NCI-H82 (cell line): ENCODE results near the gene WASHC2A.
"Not testable (repeated sequence)": the region's sequence is repeated elsewhere in the genome, so short reads cannot be mapped to it uniquely, and the experiment has no call there.

Experiments
- DNase-seq: peaks from one replicate; lab custom pipeline; 2025; lab: John Stamatoyannopoulos, UW

The WASHC2A gene

DNA sequence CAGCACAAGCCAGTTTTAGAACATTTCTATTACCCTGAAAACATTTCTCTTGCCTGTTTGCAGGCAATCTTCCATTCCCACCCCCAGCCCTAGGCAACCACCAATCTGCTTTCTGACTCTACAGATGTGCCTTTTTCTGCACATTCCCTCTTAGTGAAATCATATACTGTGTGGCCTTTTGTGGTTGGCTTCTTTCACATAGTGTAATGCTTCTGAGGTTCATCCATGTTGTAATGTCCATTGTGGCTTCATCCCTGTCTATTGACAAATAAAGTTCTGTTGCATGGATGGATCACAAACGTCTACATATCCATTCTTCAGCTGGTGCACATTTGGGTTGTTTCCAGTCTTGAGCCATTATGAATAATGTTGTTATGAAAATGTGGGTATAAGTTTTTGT, 77.8 kb downstream of the WASHC2A start:
- not testable (repeated sequence) for DNase-seq

DNA sequence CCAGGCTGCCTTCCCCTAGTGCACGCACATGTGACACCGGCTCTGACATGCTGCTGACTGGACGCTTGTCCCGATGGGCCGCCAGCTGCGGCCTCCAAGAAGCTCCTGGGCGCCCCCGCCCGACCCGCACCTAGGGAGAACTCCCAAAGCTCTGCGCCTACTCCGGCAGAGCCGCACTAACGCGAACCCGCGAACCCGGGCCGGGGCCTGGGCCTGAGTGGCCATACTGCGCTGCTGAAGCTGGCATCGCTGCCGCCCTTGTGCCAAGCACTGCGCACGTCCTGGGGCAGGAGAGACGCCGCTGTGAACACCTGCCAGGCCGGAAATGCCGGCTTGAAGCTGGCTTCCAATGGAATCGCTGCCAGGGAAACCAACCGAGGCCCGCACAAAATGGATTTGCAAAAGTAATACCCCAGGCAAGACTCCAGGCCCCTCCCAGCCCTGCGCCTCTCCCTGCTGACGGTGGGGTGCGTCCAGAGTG, 85.1 kb downstream of the WASHC2A start:
- peak; percentile 37 for DNase-seq

DNA sequence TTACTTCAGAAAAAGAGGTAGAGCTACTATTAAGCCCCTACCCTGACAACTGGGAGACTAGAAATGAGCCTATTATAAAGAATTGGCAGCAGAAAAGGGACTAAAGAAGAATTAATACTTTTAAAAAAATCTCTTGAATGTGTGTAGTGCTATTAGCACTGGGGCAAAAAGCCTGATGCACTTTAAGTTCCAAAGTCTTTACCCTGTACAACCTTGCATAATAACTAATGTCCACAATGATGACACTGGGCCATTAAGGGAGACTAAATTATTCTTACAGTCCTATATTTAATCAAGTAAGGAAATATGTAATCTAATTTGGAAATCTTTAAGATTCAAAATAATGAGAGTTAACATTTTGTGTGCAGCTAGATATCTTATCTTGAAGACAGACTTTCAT, 90.1 kb downstream of the WASHC2A start:
- DNase-seq = not testable (repeated sequence)

DNA sequence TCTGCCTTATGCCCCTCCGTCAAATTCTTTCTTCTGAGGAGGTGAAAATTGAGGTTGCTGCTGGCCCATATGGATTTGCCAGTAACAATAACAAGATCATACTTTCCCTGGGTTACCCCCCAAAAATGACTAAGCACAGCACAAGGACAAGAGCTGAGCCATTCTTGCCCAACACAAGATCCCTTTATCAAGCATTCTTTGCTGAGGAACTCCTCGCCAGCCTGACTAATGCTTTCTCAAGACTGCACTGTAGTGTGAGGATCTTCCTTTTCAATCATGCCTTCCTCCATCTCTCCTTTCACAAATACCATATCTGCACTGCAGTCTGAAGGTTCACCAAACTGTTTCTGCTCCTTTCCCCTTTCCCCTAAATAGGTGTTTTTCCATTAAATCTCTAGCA, 92.1 kb downstream of the WASHC2A start:
- not testable (repeated sequence) for DNase-seq

DNA sequence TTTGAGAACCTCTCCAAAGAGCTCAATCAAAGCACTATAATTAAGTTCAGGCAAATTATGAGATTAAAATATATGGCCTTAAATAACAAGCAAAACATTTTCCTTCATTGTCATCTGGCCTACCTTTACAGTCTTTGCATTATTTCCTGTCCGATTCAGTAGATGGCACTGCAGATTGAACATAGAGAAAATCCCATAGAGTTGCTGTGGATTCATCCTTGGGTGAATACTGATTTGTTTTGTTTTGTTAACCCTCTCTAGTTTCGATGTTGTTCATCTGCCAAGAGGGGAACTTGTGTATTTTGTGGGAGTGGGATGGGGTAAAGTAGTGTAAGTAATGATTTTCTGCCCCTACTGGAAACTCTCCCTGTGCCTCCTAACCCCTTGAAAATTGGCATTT, 97.3 kb downstream of the WASHC2A start:
- not testable (repeated sequence) for DNase-seq

DNA sequence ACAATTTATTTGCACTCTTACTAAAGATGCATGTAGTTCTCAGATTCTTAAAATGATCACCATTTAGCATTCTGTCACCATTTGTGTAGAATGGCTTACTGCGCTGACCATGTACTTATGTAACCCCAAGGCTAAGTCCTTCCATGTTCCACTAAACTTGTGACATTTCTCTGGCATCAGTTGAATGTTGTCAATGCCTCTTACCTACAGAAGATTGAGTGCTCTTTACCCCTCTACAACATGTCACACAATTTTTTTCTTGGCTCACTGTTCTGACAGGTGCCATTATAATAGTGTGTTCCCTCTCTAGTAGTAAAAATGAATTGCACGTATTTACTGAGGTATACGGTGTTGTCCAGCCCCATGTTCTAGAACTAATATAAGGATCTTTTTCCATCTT, 100.1 kb downstream of the WASHC2A start:
- not testable (repeated sequence) for DNase-seq

DNA sequence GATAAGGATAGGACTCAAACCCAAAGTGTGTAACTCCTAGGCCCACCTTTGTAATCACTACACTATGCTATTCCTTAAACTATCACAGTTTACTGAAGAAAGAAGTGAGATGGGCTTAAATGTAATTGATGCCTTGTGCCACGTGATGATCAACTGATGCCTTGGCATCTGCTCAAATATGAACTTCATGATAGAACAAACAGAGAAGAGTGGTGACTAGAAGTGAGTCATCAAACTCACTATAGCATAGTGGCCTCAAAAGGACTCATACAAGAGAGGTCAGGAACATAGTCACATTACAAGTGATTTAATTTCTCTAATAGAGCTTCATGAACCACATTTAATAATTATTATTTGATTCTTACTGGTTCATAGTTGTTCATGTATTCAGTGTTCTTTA, 101.8 kb downstream of the WASHC2A start:
- not testable (repeated sequence) for DNase-seq

DNA sequence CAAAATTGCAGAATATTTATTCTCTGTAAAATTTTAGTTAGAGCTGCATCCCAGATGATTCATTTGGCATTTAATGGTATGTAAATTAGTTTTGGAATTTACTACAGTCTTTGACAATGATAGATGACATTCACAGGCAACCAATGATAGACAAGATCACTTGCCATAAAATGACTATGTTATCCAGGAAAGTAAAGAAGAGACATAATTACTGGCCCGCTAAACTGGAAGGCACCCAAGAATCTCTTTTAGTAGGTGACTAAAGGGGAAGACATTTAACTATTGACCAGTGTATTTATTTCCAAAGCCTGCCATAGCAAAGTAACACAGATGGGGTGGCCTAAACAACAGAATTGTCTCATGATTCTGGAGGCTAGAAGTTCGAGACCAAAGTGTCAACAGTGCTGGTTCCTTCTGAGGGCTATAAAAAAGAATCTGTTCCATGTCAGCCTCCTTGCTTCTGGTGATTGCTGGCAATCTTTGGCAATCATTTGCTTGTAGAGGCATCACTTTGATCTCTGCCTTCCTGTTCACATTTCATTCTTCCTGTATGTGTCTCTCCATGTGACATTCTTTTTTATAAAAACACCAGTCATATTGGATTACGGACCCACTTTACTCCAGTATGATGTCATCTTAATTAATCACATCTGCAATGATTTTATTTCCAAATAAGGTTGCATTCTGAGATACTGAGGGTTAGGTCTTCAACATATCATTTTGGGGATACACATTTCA, 107.2 kb downstream of the WASHC2A start:
- not testable (repeated sequence) for DNase-seq
